Transverse colon (tissue), 4 donors: ENCODE measurements around the gene PXYLP1. TPM values are rescaled to one million over a fixed set of nuclear protein-coding genes. Genes with fewer than 3 reads are reported as not detected.
A peak's percentile ranks its signal among the peaks of the same experiment; 100 is the strongest.
"Not testable (repeated sequence)": the region's sequence is repeated elsewhere in the genome, so short reads cannot be mapped to it uniquely, and the experiment has no call there.

ENCODE experiments used
- DNase-seq: peaks from one replicate; pipeline ENCODE4 v3.0.0-alpha.2; 2019
- H3K27ac ChIP-seq, 4 donors: fragments of 200-600 bp; sonication (generic); 2 replicates each; pipeline ENCODE4 v1.5.1; 2016 to 2018; ENCODE audit warnings: inconsistent platforms in 4 of 4
- H3K27me3 ChIP-seq: fragments of 200-600 bp; sonication (generic); 2 replicates; pipeline ENCODE4 v1.5.1; 2017; ENCODE audit warnings: inconsistent platforms
- H3K36me3 ChIP-seq, 4 donors: fragments of 200-600 bp; sonication (generic); 2 replicates each; pipeline ENCODE4 v1.5.1; 2017 to 2019; ENCODE audit warnings: inconsistent platforms in 4 of 4
- H3K4me1 ChIP-seq, 4 donors: fragments of 200-600 bp; sonication (generic); 2 replicates each; pipeline ENCODE4 v1.5.1; 2017 to 2020; ENCODE audit warnings: inconsistent platforms in 4 of 4
- H3K4me3 ChIP-seq, 4 donors: fragments of 200-600 bp; sonication (generic); 1 replicate in 1 of 4; 2 replicates in 3 of 4; pipeline versions ENCODE4 v1.5.1 to v1.6.1; 2017 to 2019; ENCODE audit warnings: inconsistent platforms in 4 of 4
- H3K9me3 ChIP-seq, 2 donors: fragments of 200-600 bp; sonication (generic); 2 replicates each; pipeline ENCODE4 v1.5.1; 2017 to 2019; ENCODE audit warnings: inconsistent platforms in 2 of 2
- CTCF ChIP-seq, 5 experiments: fragments of 200-600 bp in 3 of 5; fragments of 450-650 bp in 2 of 5; sonication (generic) in 3 of 5; IDR thresholded peaks; 1 replicate in 2 of 5; 2 replicates in 3 of 5; pipeline ENCODE4 v1.5.1; 2016 to 2017; ENCODE audit warnings: antibody characterized with exemption in 5 of 5, inconsistent platforms in 3 of 5, mild to moderate bottlenecking in 2 of 5, moderate library complexity in 1 of 5
- EP300 ChIP-seq: sonication (generic); formaldehyde crosslinking; IDR thresholded peaks from one replicate; pipeline ENCODE4 v1.6.1; 2017; ENCODE audit warnings: antibody characterized with exemption, low read depth
- POLR2A ChIP-seq: fragments of 450-650 bp; IDR thresholded peaks from one replicate; pipeline ENCODE4 v1.6.1; 2016; ENCODE audit warnings: antibody characterized with exemption, mild to moderate bottlenecking, moderate library complexity
- POLR2AphosphoS5 ChIP-seq, 3 donors: sonication (generic); formaldehyde crosslinking; IDR thresholded peaks; one replicate each; pipeline ENCODE4 v1.6.1; 2016; ENCODE audit warnings: antibody characterized with exemption in 3 of 3
- WGBS, 2 donors: methylation state at CpG; one replicate each; pipeline ENCODE4 v1.1.5; 2018; ENCODE audit warnings: low coverage in 1 of 2; 5-methylcytosine and 5-hydroxymethylcytosine counted together
- in situ Hi-C, 4 donors: fragments of 200-750 bp; cut with MboI; loops; one replicate each; pipeline versions ENCODE4 v1.15.0 to v1.15.1; 2017; ENCODE audit warnings: low sequenced_read_pairs in 3 of 4, low pct_ligation_motif_present in 1 of 4, low pct_unique_long_range_greater_than_20kb in 1 of 4
- intact Hi-C: fragments of 100-400 bp; cut with DNase I; formaldehyde crosslinking; loops from one replicate; pipeline ENCODE4 v1.15.1; 2023; ENCODE audit warnings: low total_unique reads
- total RNA-seq, 4 donors: library from RNA; depleted of rRNA; stranded (reverse); fragments of >200 nt; gene quantifications; one replicate each; pipeline ENCODE4 v1.1.0, GENCODE V29; 2016

PXYLP1 gene
- total RNA-seq, 4 donors from 2014 or later, result 11.5 to 27.7 (median 12.2) TPM

- 91 to 92% methylated on average over 4 to 12 of the region's 12 CpGs for WGBS, 2 donors
- H3K4me1 ChIP-seq, result peaks cover 0 to 11% (median 0%) of the 10 kb centered on the region in 4 donors
- intact Hi-C loops, result no loop called here
- H3K4me3 ChIP-seq, result no peak overlapping the region
- no peak for DNase-seq
- peak overlapping the region in 2 of 4 donors; percentile 34 to 43 for H3K27ac ChIP-seq
- H3K27me3 ChIP-seq, result no peaks in the 10 kb centered on the region
- H3K9me3 ChIP-seq, result no peaks in the 10 kb centered on the region
- H3K36me3 ChIP-seq, result no peaks in the 10 kb centered on the region
- in situ Hi-C loops, result no loop called here
- TF ChIP-seq POLR2AphosphoS5 (IDR thresholded peaks at IDR 0.05), result no peak
Measured at GRCh38 chr3:141291559-141292355, 60.1 kb downstream of the PXYLP1 start.

- Histone ChIP-seq H3K4me3 (no peak overlapping the region), H3K36me3 (no peaks in the 10 kb centered on the region), H3K27ac (peak overlapping the region in 2 of 4 donors; percentile 34 to 43), H3K27me3 (no peaks in the 10 kb centered on the region), H3K4me1 (peaks cover 0 to 11% (median 0%) of the 10 kb centered on the region in 4 donors), H3K9me3 (no peaks in the 10 kb centered on the region)
- intact Hi-C loops (no loop called here), in situ Hi-C loops (no loop called here)
- TF ChIP-seq CTCF (IDR thresholded peaks at IDR 0.05) (no peak), POLR2A (no peak), EP300 (no peak), POLR2AphosphoS5 (IDR thresholded peaks at IDR 0.05) (no peak)
- no peak for DNase-seq
- WGBS, 2 donors, result 93% methylated on average over 19 of the region's 19 CpGs; no CpG with 5 or more reads in 1 of the 2 donors
Measured at GRCh38 chr3:141292356-141293058, 60.9 kb downstream of the PXYLP1 start.

GRCh38 chr3:141294301-141294700 lies 62.7 kb downstream of the PXYLP1 start:
- H3K4me3 ChIP-seq, result peak overlapping the region in 2 of 4 donors; percentile 11 to 19
- no peaks in the 10 kb centered on the region for H3K9me3 ChIP-seq
- TF ChIP-seq CTCF (IDR thresholded peaks at IDR 0.05), result no peak
- TF ChIP-seq POLR2A, result no peak
- TF ChIP-seq EP300, result no peak
- no peak for TF ChIP-seq POLR2AphosphoS5 (IDR thresholded peaks at IDR 0.05)
- no peaks in the 10 kb centered on the region for H3K27me3 ChIP-seq
- no peak for DNase-seq
- H3K27ac ChIP-seq, result peak overlapping the region in 2 of 4 donors; percentile 2 to 3
- intact Hi-C loops, result no loop called here
- H3K36me3 ChIP-seq, result no peaks in the 10 kb centered on the region
- peaks cover 0 to 11% (median 0%) of the 10 kb centered on the region in 4 donors for H3K4me1 ChIP-seq
- WGBS, 2 donors, result 37 to 45% methylated on average over 3 of the region's 3 CpGs
- in situ Hi-C loops, result no loop called here

- peaks cover 0 to 11% (median 0%) of the 10 kb centered on the region in 4 donors for H3K4me1 ChIP-seq
- no peaks in the 10 kb centered on the region for H3K36me3 ChIP-seq
- TF ChIP-seq POLR2A (no peak), POLR2AphosphoS5 (IDR thresholded peaks at IDR 0.05) (no peak), CTCF (IDR thresholded peaks at IDR 0.05) (no peak), EP300 (no peak)
- peak overlapping the region in 1 of 4 donors; percentile 19 for H3K4me3 ChIP-seq
- in situ Hi-C loops (no loop called here), intact Hi-C loops (no loop called here)
- peak overlapping the region in 2 of 4 donors; percentile 2 to 3 for H3K27ac ChIP-seq
- no peaks in the 10 kb centered on the region for H3K9me3 ChIP-seq
- no peak for DNase-seq
- H3K27me3 ChIP-seq, result no peaks in the 10 kb centered on the region
- WGBS, 2 donors, result 63 to 88% methylated on average over 2 of the region's 2 CpGs
Measured at GRCh38 chr3:141294848-141295247, 63.2 kb downstream of the PXYLP1 start.

GRCh38 chr3:141300426-141300825 lies 68.8 kb downstream of the PXYLP1 start:
- DNase-seq, H3K36me3 ChIP-seq, H3K27me3 ChIP-seq, H3K4me1 ChIP-seq, H3K9me3 ChIP-seq, H3K4me3 ChIP-seq, H3K27ac ChIP-seq: not testable (repeated sequence)
- in situ Hi-C loops, result loop anchor here (10.0 to 25.0 kb wide), 4 partner anchors 154 to 437 kb away; partner anchors contain the start of gene RNF7 (in 1 of the 4)
- 91% methylated on average over 7 of the region's 7 CpGs; no CpG with 5 or more reads in 1 of the 2 donors for WGBS, 2 donors
- intact Hi-C loops, result loop anchor here (10.0 kb wide), 1 partner anchor 264 kb away; no protein-coding TSS in a partner anchor
